ENCODE measurements around the gene NNAT. TPM values are rescaled to one million over a fixed set of nuclear protein-coding genes. Genes with fewer than 3 reads are reported as not detected.
"Not testable (repeated sequence)": the region's sequence is repeated elsewhere in the genome, so short reads cannot be mapped to it uniquely, and the experiment has no call there.

Gene NNAT
- total RNA-seq, 1 donor from 2014 or later: not detected

GRCh38 chr20:37530696-37531095, 9.6 kb downstream of the NNAT start:
- no peak for DNase-seq (ENCODE audit: low spot score)
- Mint-ChIP-seq H3K27ac (no peak overlapping the region), H3K27me3 (ENCODE audit: low read depth) (peaks cover 5% of the 10 kb centered on the region), H3K4me1 (ENCODE audit: low read depth) (peaks cover 30% of the 10 kb centered on the region), H3K36me3 (ENCODE audit: low read depth) (no peaks in the 10 kb centered on the region), H3K4me3 (ENCODE audit: low read depth) (no peak overlapping the region), H3K9me3 (no peaks in the 10 kb centered on the region)
- intact Hi-C loops (cut with micrococcal nuclease): no loop called here

DNA sequence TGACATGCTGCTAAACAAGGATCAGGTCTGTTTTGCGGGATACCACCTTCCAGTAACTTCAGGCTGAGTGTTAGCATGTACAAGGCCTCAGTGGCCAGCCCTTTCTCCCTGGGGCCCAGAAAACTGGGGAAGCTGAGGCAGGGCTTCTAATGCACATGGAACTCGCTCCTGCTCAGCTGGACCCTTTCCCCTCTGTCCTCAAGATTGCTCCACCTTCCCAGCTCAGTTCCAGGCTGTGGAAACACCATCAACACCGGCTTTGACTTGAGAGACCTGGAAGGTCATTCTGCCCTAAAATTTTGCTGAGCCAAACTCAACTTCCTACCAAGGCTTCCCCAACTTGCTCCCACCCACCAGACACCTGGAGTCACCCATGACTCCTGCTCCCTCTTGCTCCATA, 10.8 kb downstream of the NNAT start:
- no peaks in the 10 kb centered on the region for H3K9me3 Mint-ChIP-seq
- H3K4me1 Mint-ChIP-seq (ENCODE audit: low read depth): peaks cover 20% of the 10 kb centered on the region
- intact Hi-C loops (cut with micrococcal nuclease): no loop called here
- no peak overlapping the region for H3K4me3 Mint-ChIP-seq (ENCODE audit: low read depth)
- no peaks in the 10 kb centered on the region for H3K36me3 Mint-ChIP-seq (ENCODE audit: low read depth)
- H3K27me3 Mint-ChIP-seq (ENCODE audit: low read depth): peaks cover 8% of the 10 kb centered on the region
- DNase-seq (ENCODE audit: low spot score): no peak
- no peak overlapping the region for H3K27ac Mint-ChIP-seq

DNA sequence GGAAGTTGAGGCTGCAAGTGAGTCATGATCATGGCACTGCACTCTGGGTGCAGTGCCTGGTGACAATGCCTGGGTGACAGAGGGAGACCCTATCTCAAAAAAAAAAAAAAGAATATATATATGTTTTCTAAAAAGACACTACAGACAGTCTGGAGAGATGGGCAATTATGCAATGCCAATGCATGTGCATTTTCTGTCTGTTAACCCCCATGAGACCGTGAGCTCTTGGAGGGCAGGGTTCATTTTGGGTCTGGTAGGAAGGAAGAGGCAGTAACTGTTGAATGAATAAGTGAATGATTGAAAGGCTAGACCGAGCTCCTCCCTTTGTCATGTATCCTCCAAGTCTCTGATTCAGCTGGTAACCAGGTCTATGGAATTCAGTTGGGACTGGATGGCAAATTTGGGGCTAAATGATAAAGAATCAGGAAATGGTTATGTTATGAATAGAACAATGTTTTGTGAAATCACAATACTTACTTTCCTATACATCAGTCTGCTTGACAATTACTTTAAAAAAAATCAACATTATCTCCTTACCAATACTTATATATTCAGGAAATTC, 12.2 kb downstream of the NNAT start:
- H3K27ac Mint-ChIP-seq: no peak overlapping the region

GRCh38 chr20:37534401-37535157, 13.5 kb downstream of the NNAT start:
- DNase-seq (ENCODE audit: low spot score): peak; percentile 40
- peaks cover 11% of the 10 kb centered on the region for H3K27me3 Mint-ChIP-seq (ENCODE audit: low read depth)
- H3K4me1 Mint-ChIP-seq (ENCODE audit: low read depth): peaks cover 6% of the 10 kb centered on the region
- H3K9me3 Mint-ChIP-seq: no peaks in the 10 kb centered on the region
- H3K27ac Mint-ChIP-seq: no peak overlapping the region
- no peaks in the 10 kb centered on the region for H3K36me3 Mint-ChIP-seq (ENCODE audit: low read depth)
- intact Hi-C loops (cut with micrococcal nuclease): loop anchor here (1.0 kb wide), 3 partner anchors 142 to 342 kb away; no protein-coding TSS in a partner anchor
- H3K4me3 Mint-ChIP-seq (ENCODE audit: low read depth): no peak overlapping the region

More for the DNA sequence above, 12.2 kb downstream of the NNAT start:
- Mint-ChIP-seq H3K9me3 (no peaks in the 10 kb centered on the region), H3K36me3 (ENCODE audit: low read depth) (no peaks in the 10 kb centered on the region), H3K4me3 (ENCODE audit: low read depth) (no peak overlapping the region), H3K4me1 (ENCODE audit: low read depth) (peaks cover 17% of the 10 kb centered on the region), H3K27me3 (ENCODE audit: low read depth) (peaks cover 13% of the 10 kb centered on the region)
- no peak for DNase-seq (ENCODE audit: low spot score)
- intact Hi-C loops (cut with micrococcal nuclease): no loop called here

DNA sequence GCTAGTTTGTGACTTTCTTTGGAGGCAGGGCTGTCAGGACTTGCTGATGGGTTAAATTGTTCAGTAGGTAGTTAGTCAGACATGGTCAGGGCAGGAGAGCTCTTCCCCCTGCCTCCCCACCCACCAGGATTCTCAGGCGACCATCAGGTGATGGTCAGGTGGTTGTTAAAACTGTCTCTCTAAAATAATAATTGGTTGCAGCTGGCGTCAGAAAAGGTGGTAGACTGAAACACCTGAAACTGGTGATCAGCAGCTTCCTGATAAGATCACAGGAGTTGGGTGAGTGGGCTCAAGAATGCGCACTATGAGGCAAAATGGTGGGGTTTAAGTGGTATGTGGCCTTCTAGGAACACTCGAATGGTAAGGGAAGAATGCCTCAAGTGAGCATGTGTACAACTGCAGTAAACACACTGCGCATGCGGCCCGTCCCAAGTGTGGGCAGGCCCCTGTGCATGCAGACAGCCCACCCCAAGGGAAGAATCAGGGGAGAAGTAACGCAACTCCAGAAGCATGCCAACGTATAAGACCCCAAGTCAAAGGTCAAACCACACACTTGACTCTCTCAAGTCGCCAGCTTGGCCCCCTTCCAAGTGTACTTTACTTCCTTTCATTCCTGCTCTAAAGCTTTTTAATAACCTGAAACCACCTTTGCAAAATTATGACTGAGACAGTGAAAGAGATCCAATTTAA, 14.5 kb downstream of the NNAT start:
- Mint-ChIP-seq H3K4me1 (ENCODE audit: low read depth) (peaks cover 6% of the 10 kb centered on the region), H3K9me3 (no peaks in the 10 kb centered on the region), H3K4me3 (ENCODE audit: low read depth) (no peak overlapping the region), H3K27me3 (ENCODE audit: low read depth) (peaks cover 11% of the 10 kb centered on the region), H3K36me3 (ENCODE audit: low read depth) (no peaks in the 10 kb centered on the region), H3K27ac (no peak overlapping the region)
- intact Hi-C loops (cut with micrococcal nuclease): no loop called here
- no peak for DNase-seq (ENCODE audit: low spot score)

- Mint-ChIP-seq H3K36me3 (ENCODE audit: low read depth) (no peaks in the 10 kb centered on the region), H3K27ac (no peak overlapping the region), H3K27me3 (ENCODE audit: low read depth) (peaks cover 11% of the 10 kb centered on the region), H3K4me1 (ENCODE audit: low read depth) (peaks cover 6% of the 10 kb centered on the region), H3K9me3 (no peaks in the 10 kb centered on the region), H3K4me3 (ENCODE audit: low read depth) (no peak overlapping the region)
- no peak for DNase-seq (ENCODE audit: low spot score)
- intact Hi-C loops (cut with micrococcal nuclease): no loop called here
These were observed 16.5 kb downstream of the NNAT start for GRCh38 chr20:37537505-37537904.

GRCh38 chr20:37538003-37538402, 17.0 kb downstream of the NNAT start:
- no peak overlapping the region for H3K27ac Mint-ChIP-seq
- intact Hi-C loops (cut with micrococcal nuclease): no loop called here
- peaks cover 11% of the 10 kb centered on the region for H3K27me3 Mint-ChIP-seq (ENCODE audit: low read depth)
- H3K4me3 Mint-ChIP-seq (ENCODE audit: low read depth): no peak overlapping the region
- peaks cover 6% of the 10 kb centered on the region for H3K4me1 Mint-ChIP-seq (ENCODE audit: low read depth)
- H3K36me3 Mint-ChIP-seq (ENCODE audit: low read depth): no peaks in the 10 kb centered on the region
- no peak for DNase-seq (ENCODE audit: low spot score)
- no peaks in the 10 kb centered on the region for H3K9me3 Mint-ChIP-seq

DNA sequence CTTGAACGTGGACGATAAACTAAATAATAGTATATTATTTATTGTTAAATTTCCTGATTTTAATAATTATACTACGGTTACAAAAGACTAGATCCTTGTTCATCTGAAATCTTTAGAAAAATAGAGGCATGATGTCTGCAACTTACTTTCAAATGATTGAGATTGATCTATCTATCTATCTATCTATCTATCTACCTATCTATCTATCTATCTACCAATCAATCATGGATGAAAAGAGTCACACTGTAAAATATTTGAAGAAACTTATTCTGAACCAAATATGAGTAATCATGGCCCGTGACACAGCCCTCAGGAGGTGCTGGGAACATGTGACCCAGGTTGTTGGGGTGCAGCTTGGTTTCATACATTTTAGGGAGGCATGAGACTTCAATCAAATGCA, 18.4 kb downstream of the NNAT start:
- Mint-ChIP-seq H3K4me3 (ENCODE audit: low read depth) (no peak overlapping the region), H3K9me3 (no peaks in the 10 kb centered on the region)
- intact Hi-C loops (cut with micrococcal nuclease): no loop called here

GRCh38 chr20:37540001-37540400, 19.0 kb downstream of the NNAT start:
- Mint-ChIP-seq H3K4me1 (ENCODE audit: low read depth) (no peaks in the 10 kb centered on the region), H3K4me3 (ENCODE audit: low read depth) (no peak overlapping the region), H3K9me3 (no peaks in the 10 kb centered on the region), H3K27me3 (ENCODE audit: low read depth) (peaks cover 15% of the 10 kb centered on the region), H3K27ac (no peak overlapping the region), H3K36me3 (ENCODE audit: low read depth) (no peaks in the 10 kb centered on the region)
- intact Hi-C loops (cut with micrococcal nuclease): no loop called here
- no peak for DNase-seq (ENCODE audit: low spot score)

More for the DNA sequence above, 18.4 kb downstream of the NNAT start:
- Mint-ChIP-seq H3K27me3 (ENCODE audit: low read depth) (peaks cover 15% of the 10 kb centered on the region), H3K36me3 (ENCODE audit: low read depth) (no peaks in the 10 kb centered on the region), H3K4me1 (ENCODE audit: low read depth) (peaks cover 4% of the 10 kb centered on the region), H3K27ac (no peak overlapping the region)
- DNase-seq (ENCODE audit: low spot score): no peak

- H3K4me1 Mint-ChIP-seq (ENCODE audit: low read depth); H3K9me3 Mint-ChIP-seq; H3K36me3 Mint-ChIP-seq (ENCODE audit: low read depth); H3K27ac Mint-ChIP-seq; DNase-seq (ENCODE audit: low spot score); intact Hi-C loops (cut with micrococcal nuclease); H3K4me3 Mint-ChIP-seq (ENCODE audit: low read depth): not testable (repeated sequence)
- H3K27me3 Mint-ChIP-seq (ENCODE audit: low read depth): peaks cover 18% of the 10 kb centered on the region
These were observed 19.8 kb downstream of the NNAT start for GRCh38 chr20:37540838-37541237.

DNA sequence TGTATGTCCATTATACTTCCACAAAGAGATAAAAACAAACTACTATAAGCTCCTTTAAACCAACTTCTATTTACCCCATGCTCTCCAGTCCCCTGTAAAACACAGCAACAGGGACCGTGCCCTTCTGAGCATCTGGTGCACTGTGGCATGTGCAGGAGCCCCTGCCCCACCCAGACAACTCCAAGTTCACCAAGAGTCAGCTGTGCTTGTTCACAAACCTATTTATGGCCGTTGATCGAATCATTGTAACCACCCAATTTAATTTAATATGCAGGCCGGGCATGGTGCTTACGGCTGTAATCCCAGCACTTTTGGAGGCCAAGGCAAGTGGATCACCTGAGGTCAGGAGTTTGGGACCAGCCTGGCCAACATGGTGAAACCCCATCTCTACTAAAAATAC, 20.3 kb downstream of the NNAT start:
- DNase-seq (ENCODE audit: low spot score): no peak
- Mint-ChIP-seq H3K27ac (no peak overlapping the region), H3K4me1 (ENCODE audit: low read depth) (no peaks in the 10 kb centered on the region), H3K9me3 (no peaks in the 10 kb centered on the region), H3K27me3 (ENCODE audit: low read depth) (peaks cover 18% of the 10 kb centered on the region), H3K4me3 (ENCODE audit: low read depth) (no peak overlapping the region), H3K36me3 (ENCODE audit: low read depth) (no peaks in the 10 kb centered on the region)
- intact Hi-C loops (cut with micrococcal nuclease): no loop called here

DNA sequence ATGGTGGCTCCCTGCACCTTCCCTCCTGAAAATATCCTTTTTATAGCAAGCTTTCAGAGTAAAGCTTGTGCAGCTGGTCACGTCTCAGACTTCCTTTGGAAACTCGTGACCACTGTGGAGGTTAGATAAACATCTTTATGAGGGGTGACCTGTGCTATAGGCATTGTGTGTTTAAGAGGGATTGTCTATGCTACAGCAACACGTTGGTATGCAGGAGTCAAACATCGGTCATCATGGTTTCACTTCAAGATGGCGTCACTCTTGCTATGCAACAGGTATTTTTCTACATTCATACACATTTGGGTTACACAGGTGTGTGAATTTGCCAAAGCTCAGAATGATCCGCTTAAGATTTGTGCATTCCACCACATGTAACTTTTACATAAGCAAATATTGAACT, 21.2 kb downstream of the NNAT start:
- no peak for DNase-seq (ENCODE audit: low spot score)
- Mint-ChIP-seq H3K27ac (no peak overlapping the region), H3K4me3 (ENCODE audit: low read depth) (no peak overlapping the region), H3K36me3 (ENCODE audit: low read depth) (no peaks in the 10 kb centered on the region), H3K9me3 (no peaks in the 10 kb centered on the region), H3K27me3 (ENCODE audit: low read depth) (peaks cover 13% of the 10 kb centered on the region), H3K4me1 (ENCODE audit: low read depth) (no peaks in the 10 kb centered on the region)
- intact Hi-C loops (cut with micrococcal nuclease): no loop called here

GRCh38 chr20:37543828-37544227, 22.8 kb downstream of the NNAT start:
- peaks cover 9% of the 10 kb centered on the region for H3K27me3 Mint-ChIP-seq (ENCODE audit: low read depth)
- no peaks in the 10 kb centered on the region for H3K9me3 Mint-ChIP-seq
- no peak for DNase-seq (ENCODE audit: low spot score)
- no peak overlapping the region for H3K27ac Mint-ChIP-seq
- intact Hi-C loops (cut with micrococcal nuclease): no loop called here
- no peak overlapping the region for H3K4me3 Mint-ChIP-seq (ENCODE audit: low read depth)
- no peaks in the 10 kb centered on the region for H3K36me3 Mint-ChIP-seq (ENCODE audit: low read depth)
- no peaks in the 10 kb centered on the region for H3K4me1 Mint-ChIP-seq (ENCODE audit: low read depth)
